GM21576 (cell line): ENCODE data around the gene SNRNP40.
A peak's percentile ranks its signal among the peaks of the same experiment; 100 is the strongest.

Source experiments
- ATAC-seq: cut with Tn5 transposase; IDR thresholded peaks from one replicate; pipeline ENCODE4 v1.9.1; 2021; ENCODE audit warnings: mild to moderate bottlenecking, moderate library complexity; ENCODE audit not compliant: unreplicated experiment

SNRNP40 gene

DNA sequence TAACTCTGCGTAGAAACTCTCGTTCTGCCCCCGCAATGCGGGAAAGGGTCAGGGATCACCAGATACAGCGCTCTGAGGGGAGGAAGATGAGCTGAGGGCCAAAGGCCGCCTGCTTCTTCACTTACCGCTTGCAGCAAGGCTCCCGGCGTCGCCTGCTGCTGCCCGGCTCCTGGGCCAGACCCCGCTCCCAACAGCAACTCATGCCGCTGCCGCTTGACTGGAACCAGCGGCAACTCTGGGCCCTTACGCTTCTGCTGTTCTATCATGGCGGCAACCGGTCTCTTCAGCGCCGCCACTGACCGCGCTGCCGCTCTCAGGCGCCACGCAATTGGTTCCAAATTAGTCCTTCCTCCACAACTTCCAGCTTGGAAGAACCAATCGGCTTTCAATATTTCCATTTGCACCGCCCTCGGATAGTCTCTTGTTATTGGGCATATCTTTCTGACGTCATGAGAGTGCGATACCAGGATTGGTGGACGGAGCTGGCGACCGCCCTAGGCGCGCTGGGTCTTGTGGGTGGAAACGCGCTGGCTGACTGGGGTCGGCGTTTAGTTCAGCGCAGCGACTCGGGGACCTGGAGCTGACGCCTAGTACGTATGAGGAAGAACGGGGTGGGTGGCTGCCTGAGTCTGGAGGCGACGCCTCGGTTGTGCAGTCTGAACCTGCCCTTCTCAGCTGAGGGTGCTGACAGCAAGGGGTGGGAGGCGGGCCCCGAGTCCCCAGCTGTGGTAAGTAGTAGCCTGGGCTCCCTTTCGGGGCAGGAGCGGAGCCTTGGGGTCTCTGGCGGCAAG lies at the start of gene SNRNP40, which contains the start of gene ZCCHC17:
TSS of gene SNRNP40 (minus strand) at position 303 of the 791 bp plus-strand sequence. CDS start at position 266, 37 bp downstream.
TSS of gene ZCCHC17 (plus strand) at position 547 of the 791 bp plus-strand sequence. CDS start 13,067 bp downstream, outside the sequence.
- peak; percentile 94 for ATAC-seq

DNA sequence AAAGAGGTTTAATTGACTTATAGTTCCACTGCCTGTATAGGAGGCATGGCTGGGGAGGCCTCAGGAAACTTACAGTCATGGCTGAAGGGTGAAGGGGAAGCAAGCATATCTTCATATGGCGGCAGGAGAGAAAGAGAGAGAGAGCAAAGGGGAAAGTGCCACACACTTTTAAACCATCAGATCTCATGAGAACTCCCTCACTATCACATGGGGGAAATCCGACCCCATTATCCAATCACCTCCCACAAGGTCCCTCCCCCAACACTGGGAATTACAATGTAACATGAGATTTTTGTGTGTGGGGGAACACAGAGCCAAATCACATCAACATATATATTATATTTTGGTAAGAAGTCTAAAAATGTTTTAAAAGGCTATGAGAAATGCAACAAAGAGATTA lies 49.0 kb upstream of the SNRNP40 start:
- ATAC-seq, result no peak

DNA sequence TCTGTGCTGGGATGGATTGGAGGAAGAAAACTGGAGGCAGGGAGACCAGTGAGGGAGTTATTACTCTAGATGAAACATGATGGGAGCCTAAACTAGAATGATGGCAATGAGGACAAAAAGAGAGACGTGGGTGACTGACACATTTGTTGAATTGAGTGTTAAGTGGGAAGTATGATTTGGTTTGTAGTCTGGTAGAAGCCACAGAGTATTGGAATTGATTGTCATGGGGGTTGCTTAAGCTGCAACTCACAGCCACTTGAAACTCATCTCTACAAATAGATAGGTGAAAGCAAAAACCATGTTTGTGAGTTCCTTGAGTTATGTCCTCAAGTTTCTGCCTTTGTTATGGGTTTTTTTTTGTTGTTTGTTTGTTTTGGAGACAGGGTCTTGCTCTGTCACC lies 47.9 kb upstream of the SNRNP40 start:
- ATAC-seq, result no peak

DNA sequence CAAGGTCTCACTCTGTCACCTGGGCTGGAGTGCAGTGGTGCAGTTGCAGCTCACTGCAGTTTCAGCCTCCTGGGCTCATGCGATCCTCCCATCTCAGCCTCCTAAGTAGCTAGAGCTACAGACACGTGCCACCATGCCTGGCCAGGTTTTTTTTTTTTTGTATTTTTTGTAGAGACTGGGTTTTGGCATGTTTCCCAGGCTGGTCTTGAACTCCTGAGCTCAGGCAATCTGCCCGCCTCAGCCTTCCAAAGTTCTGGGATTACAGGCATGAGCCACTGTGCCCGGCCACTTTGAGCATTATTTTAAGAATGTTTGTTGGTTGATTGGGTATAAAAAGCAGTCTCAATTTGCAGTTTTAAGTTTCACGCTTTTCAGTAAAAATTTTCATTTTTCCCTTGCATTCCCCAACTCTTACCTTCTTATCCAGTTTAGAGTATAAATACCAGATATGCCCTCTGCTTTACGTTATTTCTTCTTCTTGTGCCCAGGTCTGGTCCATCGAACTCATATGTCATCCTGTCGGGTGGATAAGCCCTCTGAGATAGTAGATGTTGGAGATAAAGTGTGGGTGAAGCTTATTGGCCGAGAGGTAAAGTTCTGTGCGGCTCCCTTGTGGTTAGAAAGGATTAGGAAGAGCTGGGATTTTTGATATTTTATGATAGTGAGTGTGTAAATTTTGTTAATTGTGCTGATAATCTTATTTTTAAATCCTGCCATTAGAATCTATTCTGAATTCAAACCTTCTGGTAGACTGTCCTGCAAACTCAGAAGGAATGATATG lies 40.3 kb upstream of the SNRNP40 start:
- ATAC-seq, result no peak

DNA sequence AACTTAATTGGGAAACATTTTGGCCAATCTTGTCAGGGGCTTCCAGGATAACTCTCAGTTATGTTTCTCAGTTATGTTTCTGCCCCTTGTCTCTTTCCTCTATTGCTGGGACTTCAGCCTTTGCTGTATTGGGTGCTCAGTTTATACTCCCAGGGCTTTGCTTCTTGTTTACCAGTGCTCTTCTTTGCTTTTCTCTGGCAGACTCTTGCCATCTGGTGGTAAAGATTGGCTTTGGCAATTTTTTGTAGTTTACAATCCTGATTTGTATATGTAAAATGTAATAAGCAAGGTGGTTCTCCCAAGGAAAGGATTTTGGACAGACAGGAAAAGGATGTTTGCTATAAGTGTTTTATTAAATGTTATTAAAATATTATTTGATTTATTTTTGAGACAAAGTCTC lies 38.4 kb upstream of the SNRNP40 start:
- ATAC-seq, result no peak

DNA sequence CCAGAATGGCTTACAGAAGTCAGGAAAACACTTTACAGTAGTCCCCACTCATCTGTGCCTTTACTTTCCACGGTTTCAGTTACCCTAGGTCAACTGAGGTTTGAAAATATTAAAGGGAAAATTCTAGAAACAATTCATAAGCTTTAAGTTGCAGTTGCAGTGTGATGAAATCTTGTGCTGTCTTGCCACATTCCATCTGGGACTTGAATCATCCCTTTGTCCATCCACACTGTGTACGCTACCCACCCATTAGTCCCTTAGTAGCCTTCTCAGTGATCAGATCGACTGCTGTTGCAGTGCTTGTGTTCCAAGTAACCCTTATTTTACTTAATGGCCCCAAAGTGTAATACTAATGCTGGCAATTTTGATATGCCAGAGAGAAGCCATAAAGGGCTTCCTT lies 30.8 kb upstream of the SNRNP40 start:
- ATAC-seq, result no peak

DNA sequence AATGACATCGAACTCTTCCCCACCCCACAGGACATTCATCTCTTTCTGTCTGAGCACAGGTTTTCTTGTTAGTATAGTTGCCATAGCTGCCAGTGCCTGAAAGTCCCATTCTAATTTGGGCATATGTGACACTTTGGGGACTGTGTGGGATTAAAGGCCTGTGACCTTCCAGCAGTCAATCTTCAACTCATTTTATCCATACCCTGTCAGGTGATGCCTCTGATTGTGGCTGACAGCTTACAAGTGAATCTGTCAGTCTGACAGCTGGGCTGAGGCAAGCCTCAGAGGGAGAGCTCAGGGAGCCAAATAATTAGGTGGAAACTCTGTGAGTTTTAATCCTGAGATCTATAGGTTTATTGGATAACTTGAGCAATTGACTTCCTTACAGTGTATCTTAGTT lies 29.9 kb upstream of the SNRNP40 start:
- no peak for ATAC-seq

DNA sequence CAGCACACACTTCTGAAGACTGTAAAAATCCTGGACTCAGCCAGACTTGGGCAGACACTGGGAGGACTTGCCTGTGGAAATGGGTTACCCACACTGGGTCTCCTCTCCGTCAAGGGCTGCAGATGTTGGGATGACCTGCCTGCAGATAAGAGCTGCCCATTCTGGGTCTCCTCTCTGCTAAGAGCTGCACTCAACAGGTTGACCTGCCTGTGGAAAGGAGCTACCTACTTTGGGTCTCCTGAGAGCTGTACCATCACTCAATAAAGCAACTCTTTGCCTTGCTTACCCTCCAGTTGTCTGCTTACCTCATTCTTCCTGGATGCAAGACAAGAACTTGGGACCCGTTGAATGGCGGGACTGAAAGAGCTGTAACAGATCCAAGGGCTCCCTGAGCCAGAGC lies 28.4 kb upstream of the SNRNP40 start:
- ATAC-seq, result no peak

DNA sequence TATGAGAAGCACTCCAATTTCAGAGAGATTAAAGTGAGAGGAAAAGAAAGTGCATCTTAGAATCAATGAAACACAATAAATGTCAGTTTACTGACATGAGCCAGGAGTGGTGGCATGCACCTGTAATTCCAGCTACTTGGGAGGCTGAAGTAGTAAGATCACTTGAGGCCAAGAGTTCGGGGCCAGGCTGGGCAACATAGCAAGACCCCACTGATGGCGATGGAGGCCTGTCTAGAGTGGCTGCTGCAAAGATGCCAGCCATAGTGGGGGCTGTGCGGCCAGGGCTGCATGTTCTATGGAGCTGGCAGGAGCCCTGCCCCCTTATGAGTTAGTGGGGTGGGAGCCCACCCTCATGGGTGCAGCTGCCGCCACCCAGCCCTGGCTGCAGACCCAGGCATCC lies 27.5 kb upstream of the SNRNP40 start:
- no peak for ATAC-seq

DNA sequence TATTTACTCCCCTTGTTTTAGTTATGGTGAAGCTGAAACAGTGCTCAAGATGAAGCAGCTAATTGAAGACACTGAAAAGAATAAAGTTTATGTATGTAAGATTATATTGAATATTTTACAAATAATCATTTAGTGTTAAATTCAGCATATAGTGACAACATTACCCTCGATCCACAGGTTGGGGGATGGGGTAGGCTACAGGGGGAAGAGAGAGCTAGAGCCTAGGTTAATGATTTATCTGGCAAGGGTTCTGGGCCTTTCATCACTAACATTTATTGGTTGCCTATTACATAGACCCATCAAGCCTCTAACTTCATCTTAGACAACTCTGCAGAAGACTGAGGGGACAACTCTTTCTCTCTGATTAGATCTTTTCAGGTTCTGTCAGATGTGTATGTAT lies 21.6 kb upstream of the SNRNP40 start:
- ATAC-seq, result no peak

DNA sequence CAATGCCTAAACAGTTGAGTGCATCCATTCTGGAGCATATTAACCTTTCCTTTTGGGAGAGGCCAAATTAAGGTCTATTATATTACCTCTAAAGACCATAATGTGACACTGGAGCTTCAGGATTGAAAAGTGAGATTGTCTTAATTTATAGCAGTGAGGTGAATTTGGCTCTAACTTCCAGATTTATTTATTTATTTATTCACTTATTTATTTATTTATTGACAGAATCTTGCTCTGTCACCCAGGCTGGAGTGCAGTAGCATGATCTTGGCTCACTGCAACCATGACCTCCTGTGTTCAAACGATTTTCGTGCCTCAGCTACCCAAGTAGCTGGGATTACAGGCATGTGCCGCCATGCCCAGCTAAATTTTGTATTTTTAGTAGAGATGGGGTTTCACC lies 19.3 kb upstream of the SNRNP40 start:
- no peak for ATAC-seq

DNA sequence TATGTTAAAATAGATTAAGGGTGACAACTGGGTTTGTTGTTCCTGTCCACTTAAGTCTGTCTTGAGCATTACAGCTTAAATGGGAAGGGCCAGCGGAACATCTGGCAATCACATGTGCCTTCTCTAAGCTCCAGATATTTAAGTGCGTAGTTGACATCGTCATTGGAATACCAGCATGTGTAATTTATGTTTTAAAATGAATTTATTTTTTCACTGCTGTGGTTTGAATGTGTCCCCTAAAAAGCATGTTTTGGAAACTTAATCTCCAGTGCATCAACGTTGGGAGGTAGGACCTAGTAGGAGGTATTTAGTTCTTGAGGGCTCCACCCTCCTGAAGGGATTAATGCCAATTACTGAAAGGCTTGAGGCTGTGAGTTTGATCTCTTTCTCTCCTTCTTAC lies 13.6 kb upstream of the SNRNP40 start:
- no peak for ATAC-seq

DNA sequence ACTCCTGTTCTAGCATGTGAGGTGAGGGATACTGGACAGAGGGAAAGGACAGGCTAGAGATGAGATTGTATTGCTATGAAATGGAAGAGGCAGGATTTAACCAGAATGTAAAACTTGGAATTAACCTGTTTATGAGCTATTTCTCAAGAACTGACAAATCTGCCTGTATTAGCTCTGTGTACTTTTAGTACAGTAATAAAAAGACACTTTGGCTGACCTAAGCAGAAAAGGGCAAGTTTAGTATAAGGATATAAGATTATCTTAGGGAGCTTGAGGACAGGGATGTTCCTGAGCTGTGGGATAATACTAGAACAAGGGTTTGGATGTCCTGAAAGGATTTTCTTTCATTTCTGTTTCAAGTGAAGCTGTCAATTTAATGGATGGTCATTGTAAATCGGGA lies 11.4 kb upstream of the SNRNP40 start:
- ATAC-seq, result no peak

DNA sequence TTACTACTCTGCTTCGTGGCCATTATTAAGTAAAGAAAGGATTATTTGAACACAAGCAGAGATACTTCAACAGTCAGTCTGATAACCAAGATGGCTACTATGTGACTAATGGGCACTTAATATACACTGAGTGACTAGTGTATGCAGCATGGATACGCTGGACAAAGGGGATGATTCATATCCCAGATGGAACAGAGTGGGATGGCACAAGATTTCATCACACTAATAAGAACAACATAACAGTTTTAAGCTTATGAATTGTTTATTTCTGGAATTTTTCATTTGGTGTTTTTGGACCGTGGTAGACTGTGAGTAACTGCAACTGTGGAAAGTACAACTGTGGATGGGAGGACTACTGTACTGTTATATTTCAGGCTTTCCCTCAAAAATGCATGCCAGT lies 9.7 kb upstream of the SNRNP40 start:
- ATAC-seq, result no peak

DNA sequence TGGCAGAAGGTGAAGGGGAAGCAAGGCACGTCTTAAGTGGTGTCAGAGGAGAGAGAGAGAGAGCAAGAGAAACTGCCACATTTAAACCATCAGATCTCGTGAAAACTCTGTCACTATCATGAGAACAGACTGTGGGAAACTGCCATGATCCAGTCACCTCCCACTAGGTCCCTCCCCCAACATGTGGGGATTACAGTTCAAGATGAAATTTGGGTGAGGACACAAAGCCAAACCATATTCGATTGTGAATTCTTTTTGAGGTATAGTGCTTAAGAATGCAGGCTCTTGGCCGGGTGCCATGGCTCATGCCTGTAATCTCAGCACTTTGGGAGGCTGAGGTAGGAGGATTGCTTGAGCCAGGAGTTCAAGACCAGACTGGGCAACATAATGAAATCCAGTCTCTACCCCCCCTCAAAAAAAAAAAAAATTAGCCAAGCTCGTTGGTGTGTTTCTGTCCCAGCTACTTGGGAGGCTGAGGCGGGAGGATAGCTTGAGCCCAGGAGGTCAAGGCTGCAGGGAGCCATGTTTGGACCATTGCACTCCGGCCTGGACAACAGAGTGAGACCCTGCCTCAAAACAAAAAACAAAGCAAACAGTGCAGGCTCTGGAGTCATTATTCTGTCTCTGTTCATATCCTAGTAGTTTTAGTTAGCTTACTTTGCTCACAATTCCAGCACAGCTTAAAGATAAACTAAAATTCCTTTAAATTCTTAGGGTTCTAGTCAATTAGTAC lies 6.3 kb upstream of the SNRNP40 start:
- no peak for ATAC-seq

DNA sequence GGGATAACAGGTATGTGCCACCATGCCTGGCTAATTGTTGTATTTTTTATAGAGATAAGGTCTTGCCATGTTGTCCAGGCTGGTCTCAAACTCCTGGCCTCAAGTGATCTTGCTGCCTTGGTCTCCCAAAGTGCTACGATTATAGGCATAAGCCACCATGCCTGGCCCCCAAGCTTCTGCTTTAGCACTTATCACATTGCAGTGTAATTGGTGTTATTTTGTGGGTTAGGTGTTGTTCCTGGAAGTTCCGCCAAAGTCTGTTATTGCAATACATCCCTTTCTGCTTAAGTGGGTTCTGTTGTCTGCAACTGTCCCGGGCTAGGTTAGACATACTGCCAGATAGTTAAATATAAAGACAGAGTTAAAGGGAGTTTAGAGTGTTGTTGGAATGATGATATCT lies 3.6 kb upstream of the SNRNP40 start:
- no peak for ATAC-seq

DNA sequence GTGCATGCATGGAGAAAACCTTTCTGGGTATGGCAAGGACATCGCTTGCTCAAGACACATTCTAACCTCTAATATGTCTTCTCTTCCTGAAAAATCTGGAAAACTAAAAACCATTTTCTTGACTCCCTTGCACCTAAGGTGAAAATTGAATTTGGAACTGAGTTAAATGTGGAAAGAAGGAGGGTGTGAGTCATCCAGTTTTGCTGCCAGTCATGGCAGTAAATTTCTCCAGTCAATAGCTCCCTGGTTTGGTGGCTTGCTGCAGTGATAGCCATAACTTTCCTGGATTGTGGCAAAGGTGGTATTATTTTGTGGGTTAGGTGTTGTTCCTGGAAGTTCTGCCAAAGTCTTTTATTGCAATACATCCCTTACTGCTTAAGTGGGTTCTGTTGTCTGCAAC lies 2.8 kb upstream of the SNRNP40 start:
- no peak for ATAC-seq

DNA sequence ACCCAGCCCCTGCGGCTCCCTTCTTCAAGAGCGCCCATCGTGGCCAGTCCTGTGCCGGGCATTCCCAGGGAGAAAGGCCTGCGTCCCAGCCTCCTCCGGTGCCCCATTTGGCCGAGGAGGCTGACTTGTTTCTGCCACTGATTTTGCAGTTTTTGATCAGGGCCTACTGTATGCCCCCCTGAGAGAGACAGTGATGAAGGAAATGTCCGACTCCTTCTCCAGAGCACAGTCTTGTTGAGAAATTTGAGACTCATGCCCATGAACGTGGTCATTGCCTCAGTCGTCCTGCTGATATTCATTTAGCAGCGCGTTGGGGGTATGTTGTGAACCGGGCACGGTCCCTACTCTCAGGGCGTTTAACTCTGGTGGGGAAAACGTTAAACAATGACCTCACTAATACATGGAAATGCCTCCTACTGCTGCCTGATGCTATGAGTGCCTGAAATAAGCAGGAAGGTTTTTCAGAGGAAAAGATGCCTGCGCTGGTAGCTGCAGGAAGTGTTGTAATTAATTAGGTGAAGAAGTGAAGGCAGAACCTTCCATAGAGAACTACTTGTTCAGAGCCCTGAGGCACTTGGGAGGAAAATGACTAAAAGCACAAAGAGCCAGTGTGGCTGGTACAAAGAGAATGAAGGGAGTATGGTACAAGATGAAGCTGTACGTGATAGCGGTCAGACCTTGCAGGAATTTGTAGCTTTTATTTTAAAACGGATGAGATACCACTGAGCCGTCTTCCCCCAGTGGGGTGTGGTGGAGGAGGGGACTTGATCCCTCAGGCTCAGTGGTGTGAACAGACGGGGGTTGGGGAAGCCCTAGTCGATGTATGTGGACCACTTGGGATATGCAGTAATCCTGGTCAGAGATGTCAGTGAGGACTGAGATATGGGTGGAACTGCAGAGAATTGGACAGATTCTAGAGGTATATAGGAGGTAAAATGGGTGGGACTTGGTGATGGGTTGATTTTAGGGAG lies 974 bp upstream of the SNRNP40 start:
- no peak for ATAC-seq

DNA sequence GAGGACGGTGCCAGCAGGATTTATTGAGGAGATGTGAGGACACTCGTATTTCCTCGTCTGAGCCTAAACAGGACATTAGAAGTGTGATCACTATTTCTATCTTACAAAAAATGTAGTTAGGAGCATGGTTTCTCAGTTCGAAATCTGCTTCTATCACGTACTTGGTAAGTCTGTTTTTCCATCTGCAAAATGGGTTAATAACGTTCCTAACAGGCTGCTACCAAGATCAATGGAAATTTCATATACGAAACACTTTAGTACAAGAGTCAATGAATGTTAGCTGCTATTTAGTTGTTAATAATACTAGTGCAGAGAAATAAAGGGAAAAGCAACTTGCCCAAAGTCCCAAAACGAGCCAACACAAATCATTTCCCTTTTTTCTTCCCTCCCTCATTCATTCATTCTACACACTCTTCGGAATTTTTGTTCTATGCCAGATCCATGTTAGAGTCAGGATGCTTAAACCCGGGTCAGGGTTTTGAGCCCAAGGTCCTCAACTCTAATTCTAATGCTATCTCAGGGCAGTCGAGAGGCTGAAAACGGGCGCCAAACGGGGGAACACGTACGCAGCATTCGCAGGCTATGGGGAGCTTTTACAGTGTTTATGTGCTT lies 608 bp downstream of the SNRNP40 start:
- no peak for ATAC-seq

DNA sequence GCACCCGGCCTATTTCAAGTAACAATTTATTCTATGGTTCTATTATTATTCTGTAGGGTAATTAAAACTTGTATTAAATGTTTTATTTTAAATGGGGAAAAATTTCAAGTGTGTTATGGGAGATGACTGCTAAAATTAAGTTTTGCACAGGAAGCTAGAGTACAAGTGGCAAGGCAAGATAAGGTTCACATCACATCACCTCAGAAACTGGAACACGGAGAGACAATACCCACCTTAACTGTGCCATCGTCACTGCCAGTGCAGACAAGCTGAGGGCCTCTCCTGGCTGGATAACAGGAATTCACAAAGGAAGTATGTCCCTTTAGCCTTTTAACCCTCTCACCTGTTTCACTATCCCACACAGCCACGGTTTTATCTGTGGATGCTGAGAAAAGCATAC lies 7.6 kb downstream of the SNRNP40 start:
- no peak for ATAC-seq
